ENCODE measurements around the gene IFT81.
A peak's percentile ranks its signal among the peaks of the same experiment; 100 is the strongest.
"Not testable (repeated sequence)": the region's sequence is repeated elsewhere in the genome, so short reads cannot be mapped to it uniquely, and the experiment has no call there.

Gene IFT81

DNA sequence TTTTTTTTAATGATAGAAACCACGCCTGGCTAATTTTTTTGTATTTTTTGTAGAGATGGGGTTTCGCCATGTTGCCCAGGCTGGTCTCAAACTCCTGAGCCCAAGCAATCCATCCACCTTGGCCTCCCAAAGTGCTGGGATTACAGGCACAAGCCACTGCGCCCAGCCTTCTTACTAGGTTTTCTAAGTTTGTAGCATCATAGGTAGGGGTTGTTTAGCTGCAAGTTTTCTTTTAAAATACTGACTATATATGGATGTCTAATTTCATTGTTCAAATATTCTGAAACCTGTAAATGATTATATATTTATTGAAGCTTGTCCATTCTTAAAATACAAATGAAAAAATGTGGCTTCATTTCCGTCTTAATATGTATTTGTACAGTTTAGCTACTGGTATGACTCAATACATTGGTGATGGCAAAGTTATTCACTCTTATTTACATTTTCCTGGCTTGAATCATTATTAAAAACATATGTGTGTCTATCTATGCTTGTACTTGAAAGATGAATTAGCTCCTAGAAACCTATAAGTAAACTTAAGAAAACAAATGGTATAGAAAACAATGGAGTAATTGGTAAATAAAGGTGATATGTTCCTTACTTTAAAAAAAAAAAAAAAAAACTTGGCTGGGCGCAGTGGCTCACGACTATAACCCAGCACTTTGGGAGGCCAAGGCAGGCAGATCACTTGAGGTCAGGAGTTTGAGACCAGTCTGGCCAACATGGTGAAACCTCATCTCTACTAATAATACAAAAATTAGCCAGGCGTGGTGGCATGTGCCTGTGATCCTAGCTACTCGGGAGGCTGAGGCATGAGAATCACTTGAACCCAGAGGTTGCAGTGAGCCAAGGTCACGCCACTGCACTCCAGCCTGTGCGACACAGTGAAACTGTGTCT lies 87.7 kb downstream of the IFT81 start:
- DNase-seq, result not testable (repeated sequence)

DNA sequence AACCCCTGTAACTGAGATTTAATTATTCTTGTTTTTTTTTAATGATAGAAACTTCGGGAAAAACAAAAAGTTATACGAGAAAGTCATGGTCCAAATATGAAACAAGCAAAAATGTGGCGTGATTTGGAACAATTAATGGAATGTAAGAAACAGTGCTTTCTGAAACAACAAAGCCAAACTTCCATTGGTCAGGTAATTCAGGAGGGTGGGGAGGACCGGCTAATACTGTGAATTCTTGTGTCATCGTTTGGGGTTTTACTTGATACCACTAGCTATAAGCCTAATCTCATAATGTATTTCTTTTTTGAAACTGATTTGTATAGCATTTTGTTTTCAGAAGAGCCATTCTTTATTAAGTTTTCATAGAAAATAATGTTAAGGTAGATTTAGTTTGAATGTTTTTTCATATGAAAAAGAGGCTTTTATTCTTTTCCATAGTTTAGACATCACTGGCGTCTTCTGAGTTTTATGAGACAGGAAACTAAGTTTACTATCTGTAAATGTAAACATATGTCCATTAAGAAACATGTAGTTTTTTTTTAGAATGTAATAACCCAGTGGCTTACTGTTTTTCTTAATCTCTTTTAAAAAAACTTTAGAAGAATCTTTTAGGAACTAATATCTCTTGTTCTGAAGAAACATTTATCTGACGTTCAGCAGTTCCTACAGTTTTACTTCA lies 94.0 kb downstream of the IFT81 start:
- DNase-seq, result no peak

DNA sequence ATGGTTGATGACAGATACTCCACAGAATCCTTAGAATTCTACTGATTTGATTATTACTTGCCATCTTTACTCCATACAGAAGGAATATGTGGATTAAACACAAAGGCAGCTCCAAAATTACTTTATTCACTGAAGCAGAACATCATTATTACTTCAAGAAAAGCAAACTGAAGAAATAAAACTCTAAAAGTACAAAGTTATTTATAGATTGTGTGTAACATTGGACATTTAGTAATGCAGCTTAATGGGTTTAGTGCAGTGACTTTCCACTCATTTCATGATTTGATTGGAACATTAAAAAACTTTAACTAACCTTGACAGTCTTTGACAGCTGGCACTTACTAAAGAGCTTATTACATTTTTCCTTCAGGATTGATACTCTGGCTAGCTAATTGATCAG lies 97.9 kb downstream of the IFT81 start:
- no peak for DNase-seq

DNA sequence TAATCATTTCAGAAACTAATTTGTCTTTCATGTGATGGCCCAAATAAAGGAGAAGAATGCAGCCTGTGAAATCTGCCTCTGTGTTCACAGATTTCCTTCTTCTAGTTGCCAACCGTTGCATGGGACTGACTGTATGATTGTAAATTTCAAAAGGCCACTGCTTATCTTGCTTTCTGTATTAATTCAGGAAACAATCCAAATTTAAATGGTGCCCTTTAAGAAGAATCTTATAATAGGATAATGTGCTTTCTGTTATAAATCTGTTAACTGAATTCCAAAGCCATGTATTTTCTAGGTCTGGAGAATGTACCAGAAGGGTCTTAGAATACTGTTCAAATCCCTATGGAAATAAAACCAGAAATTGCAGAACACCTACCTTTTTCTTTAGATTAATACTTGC lies 98.3 kb downstream of the IFT81 start:
- DNase-seq, result no peak

DNA sequence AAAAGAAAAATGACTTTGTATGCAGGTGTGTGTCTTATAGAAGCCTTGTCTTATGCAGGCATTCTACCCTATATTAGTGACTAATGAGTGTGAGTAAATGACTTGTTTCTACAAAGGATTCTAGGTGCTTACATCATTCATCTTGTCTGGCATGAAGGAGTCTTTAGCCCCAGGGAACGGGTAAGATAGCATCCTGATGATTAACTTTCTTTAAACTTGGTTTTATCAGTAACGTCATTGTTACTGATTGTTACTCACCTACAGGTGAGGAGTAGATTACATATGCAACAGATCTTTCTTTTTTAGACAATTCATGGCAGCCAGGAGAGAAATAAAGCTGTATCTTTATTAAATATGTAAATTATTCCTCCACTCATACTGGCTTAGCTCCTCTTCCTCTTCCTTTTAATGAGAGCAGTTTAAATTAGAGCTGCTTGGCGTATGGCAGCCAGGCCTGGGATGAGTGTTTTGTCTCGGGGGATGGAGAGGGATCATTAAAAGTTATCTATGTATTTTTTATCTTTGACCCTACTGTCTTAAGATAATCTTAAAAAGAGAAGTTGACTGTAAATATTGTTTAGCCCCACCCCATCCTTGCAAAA lies 99.7 kb downstream of the IFT81 start:
- DNase-seq, result no peak

DNA sequence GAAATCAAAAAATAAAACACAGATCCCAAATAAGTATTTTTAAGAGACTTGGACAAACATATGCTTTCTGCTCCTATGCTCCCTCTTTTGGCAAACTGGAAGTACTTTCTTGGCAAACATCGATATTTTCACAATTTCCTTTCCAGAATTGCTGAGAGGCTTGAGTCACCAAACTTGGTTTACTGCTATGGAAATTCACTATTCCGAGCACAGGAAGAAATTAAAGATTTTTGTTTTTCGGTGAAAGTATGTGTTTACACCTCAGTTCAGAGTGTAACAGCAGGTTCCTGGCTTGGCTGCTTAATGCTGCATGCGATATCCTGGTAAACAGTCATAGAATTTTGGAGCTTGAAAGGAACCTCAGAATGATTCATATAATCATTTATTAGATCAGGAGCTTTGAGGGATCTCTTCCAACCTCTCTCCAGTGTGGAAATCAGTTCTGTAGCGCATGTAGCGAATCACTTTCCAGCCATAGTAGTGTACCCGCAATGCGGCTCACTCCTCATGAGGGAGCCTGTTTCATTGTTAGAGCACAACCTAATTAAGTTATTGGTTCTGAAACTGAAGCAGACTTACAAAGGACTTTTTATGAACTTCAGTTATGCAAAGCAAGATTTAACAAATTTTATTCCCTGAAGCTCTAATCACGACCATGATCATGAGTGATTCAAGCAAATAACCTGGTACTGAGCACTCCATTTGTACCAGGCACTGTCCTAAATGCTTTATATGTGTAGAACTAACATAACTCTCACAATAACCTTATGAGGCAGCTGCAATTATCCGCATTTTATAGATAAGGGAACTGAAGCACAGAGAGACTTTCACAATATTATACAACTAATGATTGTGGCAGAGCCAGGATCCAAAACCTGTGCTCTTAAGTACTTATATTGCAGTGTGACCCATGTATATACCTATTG lies 100.5 kb downstream of the IFT81 start:
- DNase-seq, result peak; percentile 50

DNA sequence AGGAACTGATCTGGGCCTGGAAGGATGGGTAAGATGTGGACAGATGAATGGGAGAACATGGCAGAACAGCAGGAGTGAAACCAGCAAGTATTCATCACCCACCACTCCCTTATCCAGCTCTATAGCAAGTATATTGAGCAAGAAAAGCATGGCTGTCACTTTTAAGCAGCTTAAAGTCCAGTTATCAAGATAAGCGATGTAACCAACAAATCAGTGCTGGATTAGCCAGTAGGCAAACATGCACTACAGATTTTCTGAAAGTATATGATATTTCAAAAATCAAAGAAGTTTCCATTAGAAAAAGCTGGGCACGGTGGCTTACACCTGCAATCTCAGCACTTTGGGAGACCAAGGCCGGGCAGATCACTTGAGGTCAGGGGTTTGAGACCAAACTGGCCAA lies 103.0 kb downstream of the IFT81 start:
- no peak for DNase-seq

DNA sequence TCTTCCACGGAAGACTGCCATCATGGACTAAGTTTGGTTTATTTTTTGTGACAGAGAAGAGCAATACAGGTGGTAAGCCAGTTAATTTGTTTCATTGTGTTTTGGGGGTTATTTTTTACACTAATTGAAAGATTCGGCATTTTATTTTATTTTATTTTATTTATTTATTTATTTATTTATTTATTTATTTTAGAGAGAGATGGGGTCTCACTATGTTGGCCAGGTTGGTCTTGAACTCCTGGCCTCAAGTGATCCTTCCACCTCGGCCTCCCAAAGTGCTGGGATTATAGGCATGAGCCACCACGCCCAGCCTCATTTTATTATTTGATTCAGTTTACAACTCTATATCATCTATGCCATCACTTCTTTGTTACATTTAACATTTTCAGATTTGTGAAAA lies 104.2 kb downstream of the IFT81 start:
- not testable (repeated sequence) for DNase-seq

DNA sequence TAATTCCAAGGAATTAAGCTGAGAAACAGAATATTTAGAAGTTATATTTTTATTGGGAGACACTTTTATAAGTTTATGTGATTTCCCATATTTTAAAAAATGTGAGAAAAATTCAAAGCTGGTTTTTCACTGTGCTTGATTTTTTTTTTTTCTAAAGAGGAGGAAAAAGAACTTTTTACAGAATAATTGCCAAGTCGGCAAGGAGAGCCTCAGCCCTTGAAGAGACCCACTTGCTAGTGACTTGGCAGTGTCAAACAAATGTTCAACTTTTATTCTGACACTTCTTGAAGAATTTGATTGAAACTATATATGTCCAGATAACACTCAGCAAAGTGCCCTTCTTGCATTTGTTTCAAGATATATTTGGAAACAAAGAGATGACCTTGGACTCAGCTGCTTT lies 104.6 kb downstream of the IFT81 start:
- DNase-seq, result no peak

DNA sequence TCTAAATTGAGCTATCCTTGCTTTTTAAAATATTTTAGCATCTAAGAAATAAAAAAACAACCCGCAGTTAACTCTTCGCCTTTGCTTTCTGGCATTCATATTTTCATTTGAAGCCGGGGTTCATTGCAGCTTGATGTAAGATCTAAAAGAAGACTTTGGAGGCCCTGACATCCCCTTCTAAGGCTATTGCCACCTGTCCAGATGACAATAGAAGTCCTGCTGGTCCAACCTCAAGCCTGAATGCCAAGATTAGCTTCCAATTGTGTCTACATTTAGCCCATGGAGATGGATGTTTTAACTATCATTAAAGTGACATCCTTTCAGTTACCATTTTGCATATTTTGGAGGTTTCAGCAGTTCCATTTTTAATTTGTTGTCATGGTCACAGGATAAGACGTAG lies 105.3 kb downstream of the IFT81 start:
- DNase-seq, result no peak

DNA sequence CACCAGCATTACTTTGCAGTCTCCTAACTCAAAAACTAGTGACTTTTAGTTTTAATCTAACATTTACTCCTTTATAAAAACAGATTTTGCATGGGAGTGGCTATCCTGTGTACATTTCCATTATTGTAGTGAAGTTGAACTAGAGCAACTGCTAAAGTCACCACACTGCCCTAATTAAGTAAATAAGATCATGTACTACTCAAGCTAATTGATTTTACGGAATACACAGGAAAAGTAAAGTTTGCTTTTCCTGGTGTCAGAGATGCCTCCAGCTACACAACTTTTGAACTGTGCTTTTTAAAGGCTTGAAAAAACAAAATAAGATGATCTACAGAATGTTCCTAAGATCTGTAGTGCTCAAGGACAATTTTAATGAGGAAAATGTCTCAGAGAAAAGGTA lies 106.5 kb downstream of the IFT81 start:
- no peak for DNase-seq

DNA sequence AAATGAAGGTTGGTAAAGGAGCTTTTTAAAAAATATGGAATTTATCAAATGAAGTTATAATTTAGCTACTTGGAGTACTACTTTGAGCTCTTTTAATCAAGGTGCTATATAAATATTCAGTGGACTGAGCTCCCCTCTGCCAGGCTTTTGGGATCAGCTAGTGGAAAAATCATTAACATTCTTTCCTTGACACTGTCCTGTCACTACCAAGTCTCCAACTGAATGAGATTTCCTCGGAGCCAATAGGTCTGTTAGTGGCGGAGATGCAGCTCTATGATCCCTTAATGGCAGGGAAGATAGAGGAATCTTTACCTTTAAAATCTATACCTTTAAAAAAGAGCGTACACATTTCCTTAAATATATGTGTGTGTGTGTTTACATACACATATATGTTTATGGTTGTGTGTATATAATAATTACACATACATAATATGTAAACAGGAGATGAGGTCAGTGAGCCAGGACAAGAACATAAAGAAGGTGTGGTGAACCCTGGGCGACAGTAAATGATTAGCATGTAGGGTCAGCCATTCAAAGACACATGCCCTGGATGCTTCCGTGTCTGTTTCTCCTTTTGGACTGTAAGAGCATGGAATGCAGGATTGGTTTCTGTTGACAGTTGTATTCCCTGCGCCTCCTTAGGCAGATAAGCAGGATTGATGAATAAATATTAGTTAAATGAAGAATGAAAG lies 109.2 kb downstream of the IFT81 start:
- no peak for DNase-seq

DNA sequence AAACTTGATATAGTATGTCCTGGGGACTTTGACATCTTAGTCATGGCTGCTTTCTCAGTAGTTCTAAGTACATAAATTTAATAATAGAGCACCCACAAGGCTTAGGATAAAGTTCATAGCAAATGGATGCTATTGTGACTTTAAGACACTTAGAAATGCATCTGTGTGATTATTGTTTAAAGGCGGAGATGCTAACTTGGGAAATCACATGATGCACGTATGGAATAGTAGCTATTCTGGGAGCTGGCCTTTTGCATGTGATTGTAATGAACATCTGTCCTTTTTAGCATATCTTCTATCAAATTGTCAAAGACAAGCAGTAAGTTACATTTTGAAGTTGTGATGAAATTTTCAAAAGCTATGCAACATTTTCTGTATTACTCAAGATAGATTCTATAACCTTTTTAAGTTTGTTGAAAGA lies 110.2 kb downstream of the IFT81 start:
- no peak for DNase-seq

DNA sequence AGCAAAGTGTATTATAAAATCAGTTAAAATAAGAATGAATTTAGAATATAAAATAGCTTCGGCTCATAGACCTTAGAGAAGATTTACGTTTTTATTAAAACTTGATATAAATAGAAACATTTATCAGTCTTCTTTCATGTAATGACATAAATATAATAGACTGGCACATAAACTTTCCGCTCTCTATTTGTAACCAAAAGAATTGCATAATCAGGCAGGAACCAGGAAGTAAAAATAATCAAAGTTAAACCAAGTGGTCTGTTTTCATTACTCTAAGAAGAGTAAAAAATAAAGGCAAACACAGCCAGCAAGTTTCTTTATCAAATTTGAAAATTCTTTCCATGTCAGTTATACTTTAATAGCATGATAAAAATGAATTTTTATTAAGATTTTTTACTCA lies 110.6 kb downstream of the IFT81 start:
- DNase-seq, result no peak

DNA sequence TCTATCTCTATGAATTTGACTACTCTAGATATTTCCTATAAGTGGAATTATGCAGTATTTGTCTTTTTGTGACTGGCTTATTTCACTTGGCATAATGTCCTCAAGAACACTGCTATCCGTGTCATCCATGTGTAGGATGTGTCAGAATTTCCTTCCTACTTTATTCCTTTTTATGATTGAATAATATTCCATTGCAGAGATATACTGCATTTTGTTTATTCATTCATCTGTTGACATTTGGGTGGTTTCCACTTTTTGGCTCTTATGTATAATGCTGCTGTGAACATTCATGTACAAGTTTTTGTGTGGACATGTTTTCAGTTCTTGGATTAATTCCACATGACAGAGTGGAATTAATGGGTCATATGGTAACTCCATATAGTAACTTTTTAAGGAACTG lies 111.2 kb downstream of the IFT81 start:
- DNase-seq, result no peak

DNA sequence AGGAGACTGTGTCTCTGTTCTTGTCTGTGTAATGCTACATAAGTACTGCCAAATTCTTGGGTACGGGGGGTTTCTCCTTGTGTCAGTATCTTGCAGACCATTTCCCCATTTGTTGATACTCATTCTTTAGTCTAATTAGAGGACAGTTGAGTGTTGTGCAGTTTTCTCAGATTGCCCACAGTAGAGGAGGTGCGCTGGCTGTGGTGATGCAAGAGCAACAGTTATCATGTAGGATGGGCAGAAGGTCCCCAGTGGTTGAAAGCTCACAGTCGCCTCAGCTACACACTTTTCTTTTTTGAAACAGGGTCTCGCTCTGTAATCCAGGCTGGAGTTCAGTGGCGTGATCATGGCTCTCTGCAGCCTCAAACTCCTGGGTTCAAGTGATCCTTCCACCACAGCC lies 119.1 kb downstream of the IFT81 start:
- DNase-seq, result no peak

DNA sequence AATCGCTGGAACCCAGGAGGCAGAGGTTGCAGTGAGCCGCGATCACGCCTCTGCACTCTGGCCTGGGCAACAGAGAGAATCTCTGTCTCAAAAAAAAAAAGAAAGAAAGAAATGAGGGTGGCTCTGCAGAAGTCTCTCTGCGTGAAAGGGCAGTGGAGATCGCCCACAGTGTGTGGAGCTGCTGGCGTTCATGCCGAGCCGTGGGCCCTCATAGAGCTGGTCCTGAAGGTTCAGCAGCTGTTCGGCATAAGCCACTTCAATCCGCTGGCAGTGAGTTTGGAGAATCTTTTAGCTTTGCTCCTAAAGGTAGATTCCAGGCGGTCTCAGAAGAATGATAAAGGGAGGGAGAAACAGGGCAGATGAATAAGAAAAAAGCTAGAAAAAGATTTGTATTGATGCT lies 120.2 kb downstream of the IFT81 start:
- no peak for DNase-seq

DNA sequence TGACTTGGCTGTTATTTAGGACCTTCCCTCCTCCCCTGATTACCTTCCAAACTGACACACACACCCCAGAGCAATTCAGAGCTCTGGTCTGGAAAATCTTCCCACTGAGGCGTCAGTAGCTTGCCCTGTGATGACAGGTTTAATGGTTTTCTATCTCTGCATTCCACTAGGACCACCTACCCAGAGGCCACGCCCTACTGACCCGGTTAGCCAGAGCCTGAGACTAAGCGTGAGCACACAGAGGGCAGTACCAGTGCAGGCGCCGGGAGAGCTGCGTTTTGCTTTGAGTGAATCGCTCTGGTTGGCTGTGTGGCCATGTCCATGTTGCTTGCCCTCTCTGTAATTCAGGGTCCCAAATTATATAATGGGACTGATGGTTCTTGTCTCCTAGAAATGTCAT lies 120.7 kb downstream of the IFT81 start:
- no peak for DNase-seq

DNA sequence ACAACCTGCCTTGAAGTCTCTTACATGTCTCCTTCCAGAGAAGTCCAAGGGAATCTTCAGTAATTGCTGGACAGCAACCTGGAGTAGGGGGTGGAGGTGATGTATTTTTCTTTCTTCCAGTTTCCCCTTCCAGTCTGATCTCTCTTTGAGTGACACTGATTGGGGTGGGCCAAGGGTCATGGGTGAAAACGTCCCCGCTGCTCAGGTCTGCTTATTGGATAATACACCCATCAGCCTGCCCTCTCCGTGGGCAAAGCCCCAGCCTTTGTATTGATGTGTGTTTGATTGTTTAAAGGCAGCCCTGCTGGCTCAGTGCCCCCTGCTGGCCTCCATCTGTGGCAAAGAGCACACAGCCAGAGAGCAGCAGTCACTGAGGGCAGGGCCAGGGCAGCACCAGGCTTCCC lies 121.2 kb downstream of the IFT81 start:
- DNase-seq, result no peak

DNA sequence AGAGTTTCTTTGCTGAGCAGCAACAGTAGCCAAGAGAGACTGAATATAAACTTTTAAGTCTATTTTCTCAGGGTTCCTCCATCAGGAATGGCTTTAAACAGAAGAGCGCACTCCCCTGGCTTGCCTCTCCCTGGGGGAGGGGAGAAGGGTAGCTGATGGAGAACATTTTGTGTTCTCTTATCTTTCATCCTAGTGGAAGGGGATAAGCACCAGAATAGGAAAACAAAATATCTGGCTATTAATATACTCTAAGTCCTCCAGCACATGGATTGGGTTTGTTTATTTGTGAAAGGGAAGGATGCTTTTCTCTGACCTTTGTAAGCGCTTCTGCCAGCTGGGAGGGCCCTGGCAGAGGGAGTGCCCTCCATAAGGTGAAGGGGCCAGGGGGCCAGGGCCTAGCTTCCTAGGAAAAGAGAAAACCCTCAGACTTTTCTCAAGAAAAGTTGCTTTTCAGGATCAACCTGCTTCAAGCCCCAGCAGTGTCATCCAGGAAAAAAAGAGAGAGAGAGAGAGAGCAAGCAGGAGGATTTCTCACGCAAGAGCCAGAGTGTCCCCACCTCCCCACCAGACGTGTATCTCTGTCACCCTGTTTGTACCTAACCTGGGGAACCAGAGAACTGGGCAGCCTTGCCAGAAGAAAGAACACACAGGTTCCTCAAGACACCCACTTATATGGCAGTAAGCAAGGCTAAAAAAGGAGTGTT lies 122.6 kb downstream of the IFT81 start:
- DNase-seq, result no peak

DNA sequence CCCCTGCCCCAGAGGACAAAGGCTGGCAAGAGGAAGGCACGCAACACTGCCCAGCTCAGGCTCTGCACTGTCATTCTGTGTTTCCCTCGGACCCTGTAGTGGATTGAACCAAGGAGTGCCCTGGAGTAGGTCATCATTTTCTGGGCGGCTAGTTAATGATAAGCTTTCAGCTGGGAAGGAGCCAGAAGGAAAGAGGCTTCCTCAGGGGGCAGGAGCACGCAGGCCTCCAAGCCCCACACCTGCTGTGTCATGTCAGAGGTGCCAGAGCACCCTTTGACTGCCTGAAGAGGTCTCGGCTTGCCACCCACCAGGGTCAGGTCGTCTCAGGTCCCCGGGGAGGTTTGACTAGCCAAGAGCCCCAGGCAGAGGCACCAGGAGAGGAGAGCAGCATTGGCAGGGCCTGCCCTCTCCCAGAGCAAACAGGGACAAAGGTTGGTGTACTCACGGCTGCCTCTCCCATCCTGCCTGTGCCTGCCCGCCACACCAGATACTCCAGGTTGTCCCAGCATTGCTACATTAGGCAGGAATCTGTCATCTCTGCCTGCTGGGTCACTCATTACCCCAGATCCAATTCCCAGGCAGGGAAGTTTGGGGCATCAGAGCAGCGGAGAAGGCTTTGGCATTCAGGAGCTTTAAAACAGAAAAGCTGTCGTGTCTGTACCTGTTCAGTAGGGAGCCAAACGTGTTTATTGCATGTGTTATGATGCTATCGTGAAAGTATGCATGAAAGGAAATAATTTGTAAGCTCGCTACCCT lies 123.4 kb downstream of the IFT81 start:
- DNase-seq, result no peak
